WTC11 (cell line): ENCODE results near the gene TNFRSF19. TPM values are rescaled to one million over a fixed set of nuclear protein-coding genes. Genes with fewer than 3 reads are reported as not detected.

ENCODE experiments used
- ATAC-seq: fragments of 200-7000 bp; cut with Tn5 transposase; 2 replicates; pipeline ENCODE4 v1.10.0; 2021; ENCODE audit warnings: mild to moderate bottlenecking, moderate library complexity
- CTCF ChIA-PET: fragments of 300-600 bp; sonication (Branson Sonifier 250); formaldehyde crosslinking; loops from one replicate; lab custom pipeline; 2021; ENCODE audit warnings: antibody characterized with exemption; lab: Charles Lee
- POLR2A ChIA-PET: fragments of 350-600 bp; sonication (Branson Sonifier 250); formaldehyde crosslinking; loops from one replicate; lab custom pipeline; 2021; ENCODE audit warnings: antibody characterized with exemption; lab: Charles Lee
- DNase-seq: peaks from one replicate; pipeline ENCODE4 v3.0.0; 2021; ENCODE audit warnings: low spot score
- H3K27ac Mint-ChIP-seq: 2 replicates; pipeline ENCODE4 v1.8.0; 2021; ENCODE audit warnings: mixed read lengths
- H3K27me3 Mint-ChIP-seq: 2 replicates; pipeline ENCODE4 v1.8.0; 2021; ENCODE audit warnings: low read depth, mild to moderate bottlenecking, moderate library complexity, mixed read lengths
- H3K36me3 Mint-ChIP-seq: 2 replicates; pipeline ENCODE4 v1.8.0; 2021; ENCODE audit warnings: mixed read lengths
- H3K4me1 Mint-ChIP-seq: 2 replicates; pipeline ENCODE4 v1.8.0; 2022; ENCODE audit warnings: mixed read lengths
- H3K4me3 Mint-ChIP-seq: 2 replicates; pipeline ENCODE4 v1.8.0; 2021; ENCODE audit warnings: mild to moderate bottlenecking, moderate library complexity, mixed read lengths
- H3K9me3 Mint-ChIP-seq: 2 replicates; pipeline ENCODE4 v1.8.0; 2021; ENCODE audit warnings: mixed read lengths
- GABPB1 ChIP-seq: sonication (generic); formaldehyde crosslinking; IDR thresholded peaks from 2 replicates; pipeline ENCODE4 v1.8.1; 2023; ENCODE audit warnings: mild to moderate bottlenecking, missing genetic modification reagents
- JAZF1 ChIP-seq: fragments of 250-450 bp; sonication (Bioruptor Pico); IDR thresholded peaks from 2 replicates; pipeline ENCODE4 v1.9.0; 2021; ENCODE audit warnings: moderate library complexity, mild to moderate bottlenecking, inconsistent platforms
- JUN ChIP-seq: sonication (generic); formaldehyde crosslinking; IDR thresholded peaks from 2 replicates; pipeline ENCODE4 v1.8.0; 2023; ENCODE audit warnings: mild to moderate bottlenecking, missing genetic modification reagents
- KAT7 ChIP-seq: sonication (generic); formaldehyde crosslinking; IDR thresholded peaks from 2 replicates; pipeline ENCODE4 v1.8.1; 2023; ENCODE audit warnings: missing genetic modification reagents, mild to moderate bottlenecking, borderline replicate concordance
- PRDM15 ChIP-seq: sonication (generic); formaldehyde crosslinking; IDR thresholded peaks from 2 replicates; pipeline ENCODE4 v1.8.0; 2022; ENCODE audit warnings: missing genetic modification reagents
- PRRX2 ChIP-seq: fragments of 250-450 bp; sonication (Bioruptor Pico); IDR thresholded peaks from 2 replicates; pipeline ENCODE4 v1.8.0; 2021; ENCODE audit warnings: mild to moderate bottlenecking
- RELA ChIP-seq: sonication (generic); formaldehyde crosslinking; IDR thresholded peaks from 2 replicates; pipeline ENCODE4 v1.8.1; 2022; ENCODE audit warnings: missing genetic modification reagents, mild to moderate bottlenecking, borderline replicate concordance
- SMAD4 ChIP-seq: sonication (generic); formaldehyde crosslinking; IDR thresholded peaks from 2 replicates; pipeline ENCODE4 v1.8.0; 2022; ENCODE audit warnings: mild to moderate bottlenecking, missing genetic modification reagents
- TEAD1 ChIP-seq: sonication (generic); formaldehyde crosslinking; IDR thresholded peaks from 2 replicates; pipeline ENCODE4 v1.8.0; 2022; ENCODE audit warnings: mild to moderate bottlenecking, missing genetic modification reagents
- ZNF121 ChIP-seq: sonication (generic); formaldehyde crosslinking; IDR thresholded peaks from 2 replicates; pipeline ENCODE4 v1.8.0; 2023; ENCODE audit warnings: missing genetic modification reagents
- ZNF138 ChIP-seq: sonication (generic); formaldehyde crosslinking; conservative IDR thresholded peaks from 2 replicates; pipeline ENCODE4 v1.8.1; 2022; ENCODE audit warnings: mild to moderate bottlenecking, moderate library complexity, missing genetic modification reagents
- ZNF232 ChIP-seq: sonication (generic); formaldehyde crosslinking; IDR thresholded peaks from 2 replicates; pipeline ENCODE4 v1.8.0; 2022; ENCODE audit warnings: mild to moderate bottlenecking, missing genetic modification reagents
- ZNF532 ChIP-seq: fragments of 250-450 bp; sonication (Bioruptor Pico); IDR thresholded peaks from 2 replicates; pipeline ENCODE4 v1.9.0; 2021; ENCODE audit warnings: mild to moderate bottlenecking, borderline replicate concordance
- total RNA-seq: library from RNA; stranded (reverse); gene quantifications from 3 replicates; pipeline ENCODE4 v1.2.3, GENCODE V29; 2021
- TF ChIP-seq, protein P1 (sequence below): sonication (generic); formaldehyde crosslinking; IDR thresholded peaks from 2 replicates; pipeline ENCODE4 v1.8.0; 2023; ENCODE audit warnings: missing genetic modification reagents
- TF ChIP-seq, protein P2 (sequence below): sonication (generic); formaldehyde crosslinking; IDR thresholded peaks from 2 replicates; pipeline ENCODE4 v1.8.1; 2023; ENCODE audit warnings: mild to moderate bottlenecking, missing genetic modification reagents

Gene TNFRSF19
- total RNA-seq, 1 experiment from 2014 or later: 0.20 TPM

DNA sequence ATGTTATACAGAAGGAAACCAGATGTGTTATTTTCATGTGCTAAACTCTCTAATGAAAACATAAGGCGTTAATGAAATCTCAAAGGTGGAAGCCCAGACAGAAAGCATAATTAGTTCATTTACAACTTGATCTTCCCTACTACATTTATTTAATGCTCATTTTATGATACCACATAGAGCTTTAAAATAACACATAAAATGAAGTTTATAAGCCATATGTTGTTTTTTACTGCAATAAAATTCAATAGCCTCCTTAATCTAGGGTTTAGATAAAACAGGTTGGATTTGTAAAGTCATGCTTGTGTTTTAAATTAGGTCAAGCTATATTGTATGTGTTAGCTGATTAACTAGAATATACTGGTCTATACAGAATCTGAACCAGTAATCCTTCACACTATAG lies 81.2 kb downstream of the TNFRSF19 start:
- H3K27ac Mint-ChIP-seq: no peak overlapping the region
- peaks cover 23% of the 10 kb centered on the region for H3K4me1 Mint-ChIP-seq
- H3K36me3 Mint-ChIP-seq: no peaks in the 10 kb centered on the region
- POLR2A ChIA-PET: no interaction called here
- peaks cover 14% of the 10 kb centered on the region; the same call in 1 of the 2 replicates for H3K9me3 Mint-ChIP-seq
- no peak for DNase-seq
- TF ChIP-seq GABPB1 (CRISPR knock-in tag) (no peak), PRRX2 (CRISPR knock-in tag) (no peak), JUN (CRISPR knock-in tag) (no peak), ZNF532 (no peak), PRDM15 (CRISPR knock-in tag) (no peak), TEAD1 (CRISPR knock-in tag) (no peak), ZNF232 (CRISPR knock-in tag) (no peak), JAZF1 (CRISPR knock-in tag) (no peak)
- TF ChIP-seq, all 79 proteins: peak for 0
- Mint-ChIP-seq H3K27me3 (no peaks in the 10 kb centered on the region), H3K4me3 (no peak overlapping the region)
- CTCF ChIA-PET: interaction anchor here (1.8 kb wide), 1 partner anchor 90 kb away, joined by 3 read pairs; no protein-coding TSS in a partner anchor
- no peak for ATAC-seq

GRCh38 chr13:23651887-23652286 lies 81.7 kb downstream of the TNFRSF19 start:
- Mint-ChIP-seq H3K27me3 (no peaks in the 10 kb centered on the region), H3K4me3 (no peak overlapping the region), H3K9me3 (peaks cover 12% of the 10 kb centered on the region; the same call in 1 of the 2 replicates), H3K36me3 (no peaks in the 10 kb centered on the region), H3K4me1 (peaks cover 27% of the 10 kb centered on the region), H3K27ac (no peak overlapping the region)
- ATAC-seq (no peak), DNase-seq (no peak)
- CTCF ChIA-PET: interaction anchor here (2.6 kb wide), 1 partner anchor 18 kb away, joined by 8 read pairs; no protein-coding TSS in a partner anchor
- POLR2A ChIA-PET: no interaction called here
- no peak for TF ChIP-seq KAT7 (CRISPR knock-in tag)
- no peak for TF ChIP-seq RELA
- no peak for TF ChIP-seq ZNF121 (CRISPR knock-in tag)
- no peak for TF ChIP-seq ZNF138 (CRISPR knock-in tag)
- no peak for TF ChIP-seq SMAD4 (CRISPR knock-in tag)
- TF ChIP-seq, protein P1, sequence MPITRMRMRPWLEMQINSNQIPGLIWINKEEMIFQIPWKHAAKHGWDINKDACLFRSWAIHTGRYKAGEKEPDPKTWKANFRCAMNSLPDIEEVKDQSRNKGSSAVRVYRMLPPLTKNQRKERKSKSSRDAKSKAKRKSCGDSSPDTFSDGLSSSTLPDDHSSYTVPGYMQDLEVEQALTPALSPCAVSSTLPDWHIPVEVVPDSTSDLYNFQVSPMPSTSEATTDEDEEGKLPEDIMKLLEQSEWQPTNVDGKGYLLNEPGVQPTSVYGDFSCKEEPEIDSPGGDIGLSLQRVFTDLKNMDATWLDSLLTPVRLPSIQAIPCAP (CRISPR knock-in tag): no peak
- TF ChIP-seq, protein P2, sequence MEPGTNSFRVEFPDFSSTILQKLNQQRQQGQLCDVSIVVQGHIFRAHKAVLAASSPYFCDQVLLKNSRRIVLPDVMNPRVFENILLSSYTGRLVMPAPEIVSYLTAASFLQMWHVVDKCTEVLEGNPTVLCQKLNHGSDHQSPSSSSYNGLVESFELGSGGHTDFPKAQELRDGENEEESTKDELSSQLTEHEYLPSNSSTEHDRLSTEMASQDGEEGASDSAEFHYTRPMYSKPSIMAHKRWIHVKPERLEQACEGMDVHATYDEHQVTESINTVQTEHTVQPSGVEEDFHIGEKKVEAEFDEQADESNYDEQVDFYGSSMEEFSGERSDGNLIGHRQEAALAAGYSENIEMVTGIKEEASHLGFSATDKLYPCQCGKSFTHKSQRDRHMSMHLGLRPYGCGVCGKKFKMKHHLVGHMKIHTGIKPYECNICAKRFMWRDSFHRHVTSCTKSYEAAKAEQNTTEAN (CRISPR knock-in tag): no peak
